WERI-Rb-1 (cell line): ENCODE data around the gene TCF12.

Experiments
- DNase-seq: peaks from one replicate; pipeline ENCODE4 v3.0.0-alpha.2; 2020
- H3K27ac ChIP-seq: fragments of 250-450 bp; sonication (Bioruptor Pico); 2 replicates; pipeline ENCODE4 v1.5.1; 2020; ENCODE audit warnings: mild to moderate bottlenecking, moderate library complexity
- H3K27me3 ChIP-seq: fragments of 250-450 bp; sonication (Bioruptor Pico); 2 replicates; pipeline ENCODE4 v1.5.1; 2021; ENCODE audit warnings: mild to moderate bottlenecking, low read depth, moderate library complexity; ENCODE audit not compliant: insufficient read depth, severe bottlenecking
- H3K36me3 ChIP-seq: fragments of 250-450 bp; sonication (Bioruptor Pico); 2 replicates; pipeline ENCODE4 v1.5.1; 2020; ENCODE audit warnings: mild to moderate bottlenecking, moderate library complexity
- H3K4me3 ChIP-seq: 2 replicates; pipeline ENCODE4 v1.5.1; 2011; ENCODE audit warnings: low read depth, mild to moderate bottlenecking, control low read depth, low read length
- H3K9me3 ChIP-seq: fragments of 250-450 bp; sonication (Bioruptor Pico); 2 replicates; pipeline ENCODE4 v1.5.1; 2021; ENCODE audit warnings: mild to moderate bottlenecking, moderate library complexity; ENCODE audit not compliant: severe bottlenecking
- CTCF ChIP-seq: IDR thresholded peaks from 2 replicates; pipeline ENCODE4 v1.5.1; 2011; ENCODE audit warnings: low read depth, mild to moderate bottlenecking, control low read depth, inconsistent platforms, low read length

TCF12 gene

GRCh38 chr15:57143511-57144078, 225.2 kb downstream of the TCF12 start:
- TF ChIP-seq CTCF = no peak
- Histone ChIP-seq H3K36me3 (no peaks in the 10 kb centered on the region), H3K27me3 (no peaks in the 10 kb centered on the region), H3K9me3 (no peaks in the 10 kb centered on the region), H3K27ac (no peak overlapping the region), H3K4me3 (no peak overlapping the region)
- no peak for DNase-seq

- Histone ChIP-seq H3K27ac (no peak overlapping the region), H3K4me3 (no peak overlapping the region), H3K36me3 (no peaks in the 10 kb centered on the region), H3K27me3 (no peaks in the 10 kb centered on the region), H3K9me3 (no peaks in the 10 kb centered on the region)
- no peak for TF ChIP-seq CTCF
- DNase-seq = no peak
Observed at GRCh38 chr15:57144448-57144847, 226.0 kb downstream of the TCF12 start.

DNA sequence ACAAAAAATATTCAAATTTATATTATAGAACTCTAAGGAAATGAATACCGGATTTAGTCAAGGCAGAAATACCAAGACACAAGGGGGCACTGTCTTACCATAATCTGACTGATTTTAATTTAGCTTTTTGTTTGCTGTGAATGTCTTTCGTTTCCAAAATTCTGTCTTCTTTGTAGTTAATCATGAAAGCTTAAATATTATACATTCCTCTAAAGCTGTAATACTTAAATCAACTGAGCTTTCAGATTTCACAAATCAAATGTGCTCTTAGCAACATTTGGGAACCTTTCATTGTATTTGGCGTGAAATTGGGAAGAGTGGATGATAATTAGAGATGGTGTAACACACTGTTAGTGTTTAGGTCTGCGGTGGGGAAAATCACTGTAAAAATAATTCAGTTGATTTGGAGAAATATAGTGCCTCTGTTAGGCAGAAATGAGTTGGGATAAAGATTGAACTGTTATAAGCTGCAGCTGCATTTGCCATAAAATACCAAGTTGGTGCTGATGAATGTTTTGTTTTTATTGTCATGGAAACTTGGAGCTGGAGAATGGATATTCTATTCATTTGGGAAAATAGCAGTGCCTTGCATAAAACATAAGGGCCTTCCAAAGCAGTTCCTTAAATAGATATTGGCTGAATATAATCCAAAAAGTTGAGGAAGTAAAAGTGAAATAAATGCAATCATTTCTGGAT, 228.2 kb downstream of the TCF12 start:
- H3K27me3 ChIP-seq = no peaks in the 10 kb centered on the region
- peak; percentile 30; the same call in 1 of the 2 replicates for TF ChIP-seq CTCF
- peaks cover 4% of the 10 kb centered on the region; the same call in 1 of the 2 replicates for H3K36me3 ChIP-seq
- no peak overlapping the region for H3K4me3 ChIP-seq
- H3K9me3 ChIP-seq = peaks cover 2% of the 10 kb centered on the region
- no peak overlapping the region for H3K27ac ChIP-seq
- no peak for DNase-seq

DNA sequence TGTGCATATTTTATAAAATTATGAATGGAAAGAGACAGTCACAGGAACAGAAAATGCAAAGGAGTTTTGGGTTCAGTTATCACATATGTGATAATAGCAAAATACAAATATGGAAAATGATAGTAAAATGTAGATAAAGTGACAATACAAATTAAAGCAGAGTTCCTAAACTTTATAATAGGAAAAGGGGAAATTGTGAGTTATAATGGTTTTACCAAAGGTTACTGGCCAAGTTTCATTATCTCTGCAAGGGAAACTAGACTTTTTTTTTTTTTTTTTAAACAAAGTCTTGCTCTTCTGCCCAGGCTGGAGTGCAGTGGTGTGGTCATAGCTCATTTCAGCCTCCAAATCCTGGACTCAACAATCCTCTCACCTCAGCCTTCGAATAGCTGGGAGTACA, 229.2 kb downstream of the TCF12 start:
- H3K4me3 ChIP-seq = no peak overlapping the region
- H3K36me3 ChIP-seq = peaks cover 9% of the 10 kb centered on the region
- no peak for TF ChIP-seq CTCF
- peaks cover 7% of the 10 kb centered on the region for H3K9me3 ChIP-seq
- H3K27ac ChIP-seq = no peak overlapping the region
- DNase-seq = no peak
- H3K27me3 ChIP-seq = no peaks in the 10 kb centered on the region

GRCh38 chr15:57148262-57148661, 229.8 kb downstream of the TCF12 start:
- peaks cover 7% of the 10 kb centered on the region for H3K9me3 ChIP-seq
- no peak for DNase-seq
- no peak for TF ChIP-seq CTCF
- H3K27me3 ChIP-seq = no peaks in the 10 kb centered on the region
- no peak overlapping the region for H3K27ac ChIP-seq
- H3K36me3 ChIP-seq = peaks cover 9% of the 10 kb centered on the region
- H3K4me3 ChIP-seq = no peak overlapping the region

DNA sequence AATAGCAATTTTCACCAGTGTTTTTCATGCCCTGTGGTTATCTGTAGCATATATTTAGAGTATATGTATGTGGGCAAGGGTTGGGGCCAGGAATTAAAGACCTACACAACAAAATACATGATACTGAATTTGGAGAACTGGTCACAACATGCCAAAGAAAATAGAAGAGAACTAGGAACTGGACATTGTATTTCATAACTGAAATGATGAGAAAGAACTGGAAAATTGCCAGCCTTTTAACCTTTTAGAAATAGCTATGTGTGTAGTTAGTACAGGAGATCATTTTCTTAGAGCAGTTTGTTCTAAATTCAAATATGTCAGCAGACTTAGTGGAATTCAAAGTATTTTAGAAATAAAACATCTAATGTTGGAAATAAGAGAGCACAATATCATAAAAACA, 230.8 kb downstream of the TCF12 start:
- Histone ChIP-seq H3K27me3 (no peaks in the 10 kb centered on the region), H3K9me3 (peaks cover 7% of the 10 kb centered on the region), H3K27ac (no peak overlapping the region), H3K4me3 (no peak overlapping the region), H3K36me3 (peaks cover 9% of the 10 kb centered on the region)
- TF ChIP-seq CTCF = no peak
- no peak for DNase-seq
